ENCODE data around the gene STMN3.

- TF ChIP-seq HDGF (IDR thresholded peaks at IDR 0.05; ENCODE audit: borderline replicate concordance) (no peak), ARNT (IDR thresholded peaks at IDR 0.05) (no peak), SUZ12 (IDR thresholded peaks at IDR 0.05) (no peak), FOXK2 (IDR thresholded peaks at IDR 0.05) (no peak), SP1 (IDR thresholded peaks at IDR 0.05) (no peak), BHLHE40 (IDR thresholded peaks at IDR 0.05; ENCODE audit: borderline replicate concordance) (no peak)
These were observed 28.7 kb downstream of the STMN3 start for GRCh38 chr20:63624486-63624885.
